H1 (cell line): ENCODE results near the gene ABHD16A.

Source experiments
- CHD2 ChIP-seq: IDR thresholded peaks from 2 replicates; pipeline ENCODE4 v1.6.1; 2012; ENCODE audit warnings: low read length, improper control_type of control experiment
- EZH2 ChIP-seq: fragments of 200-600 bp; sonication (generic); IDR thresholded peaks from 2 replicates; pipeline ENCODE4 v1.7.1; 2012; ENCODE audit warnings: low read depth, mild to moderate bottlenecking, moderate library complexity, low read length, inconsistent platforms; ENCODE audit not compliant: severe bottlenecking
- JUND ChIP-seq: IDR thresholded peaks from 2 replicates; pipeline ENCODE4 v1.6.1; 2011; ENCODE audit warnings: mild to moderate bottlenecking, improper control_type of control experiment, low read length
- KDM1A ChIP-seq: fragments of 200-600, 300-600 bp; sonication (generic); IDR thresholded peaks from 2 replicates; pipeline ENCODE4 v1.7.1; 2016; ENCODE audit warnings: mild to moderate bottlenecking, low read length, borderline replicate concordance
- POLR2A ChIP-seq, 2 experiments: IDR thresholded peaks; 1 replicate in 1 of 2; 2 replicates in 1 of 2; pipeline ENCODE4 v1.6.1; 2011; ENCODE audit warnings: low read depth in 2 of 2, low read length in 2 of 2, mild to moderate bottlenecking in 2 of 2; ENCODE audit errors: control extremely low read depth in 1 of 2
- RXRA ChIP-seq: IDR thresholded peaks from 2 replicates; pipeline ENCODE4 v1.6.1; 2011; ENCODE audit warnings: low read depth, mild to moderate bottlenecking, low read length, moderate library complexity; ENCODE audit not compliant: insufficient read depth
- SIRT6 ChIP-seq: IDR thresholded peaks from one replicate; pipeline ENCODE4 v1.7.1; 2012; ENCODE audit warnings: low read length, inconsistent platforms
- TF ChIP-seq, protein P1 (sequence below), 3 experiments: IDR thresholded peaks; 1 replicate in 2 of 3; 2 replicates in 1 of 3; pipeline versions ENCODE4 v1.5.1 to v1.6.1; 2011; ENCODE audit warnings: low read length in 3 of 3, mild to moderate bottlenecking in 3 of 3, inconsistent platforms in 2 of 3, low read depth in 1 of 3, moderate library complexity in 1 of 3; ENCODE audit not compliant: insufficient read depth in 1 of 3; ENCODE audit errors: control extremely low read depth in 1 of 3

DNA sequence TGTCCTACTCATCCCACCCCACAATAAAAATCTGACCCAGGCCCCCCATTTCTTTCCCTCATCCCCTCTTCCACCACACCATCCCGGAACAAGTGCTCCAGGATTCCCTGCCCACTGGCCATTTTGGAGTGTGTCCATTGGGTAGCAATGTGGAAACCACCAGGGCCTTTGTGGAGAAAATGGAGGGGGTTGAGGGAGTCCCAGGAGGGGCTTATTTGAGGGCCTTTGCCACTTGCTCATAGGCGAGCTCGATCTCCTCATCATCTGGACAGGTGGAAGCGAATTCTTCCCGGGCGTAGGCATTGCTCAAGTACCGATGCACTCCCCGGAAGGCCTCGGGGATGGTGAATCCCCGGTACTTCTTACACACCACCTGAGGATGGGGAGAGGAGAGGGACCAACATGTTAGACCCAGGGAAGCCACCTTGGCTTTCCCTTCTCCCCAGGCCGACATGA lies 27.5 kb upstream of the ABHD16A start:
- no peak for TF ChIP-seq SIRT6
- TF ChIP-seq KDM1A: no peak
- TF ChIP-seq, protein P1, sequence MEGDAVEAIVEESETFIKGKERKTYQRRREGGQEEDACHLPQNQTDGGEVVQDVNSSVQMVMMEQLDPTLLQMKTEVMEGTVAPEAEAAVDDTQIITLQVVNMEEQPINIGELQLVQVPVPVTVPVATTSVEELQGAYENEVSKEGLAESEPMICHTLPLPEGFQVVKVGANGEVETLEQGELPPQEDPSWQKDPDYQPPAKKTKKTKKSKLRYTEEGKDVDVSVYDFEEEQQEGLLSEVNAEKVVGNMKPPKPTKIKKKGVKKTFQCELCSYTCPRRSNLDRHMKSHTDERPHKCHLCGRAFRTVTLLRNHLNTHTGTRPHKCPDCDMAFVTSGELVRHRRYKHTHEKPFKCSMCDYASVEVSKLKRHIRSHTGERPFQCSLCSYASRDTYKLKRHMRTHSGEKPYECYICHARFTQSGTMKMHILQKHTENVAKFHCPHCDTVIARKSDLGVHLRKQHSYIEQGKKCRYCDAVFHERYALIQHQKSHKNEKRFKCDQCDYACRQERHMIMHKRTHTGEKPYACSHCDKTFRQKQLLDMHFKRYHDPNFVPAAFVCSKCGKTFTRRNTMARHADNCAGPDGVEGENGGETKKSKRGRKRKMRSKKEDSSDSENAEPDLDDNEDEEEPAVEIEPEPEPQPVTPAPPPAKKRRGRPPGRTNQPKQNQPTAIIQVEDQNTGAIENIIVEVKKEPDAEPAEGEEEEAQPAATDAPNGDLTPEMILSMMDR (IDR thresholded peaks at IDR 0.05; ENCODE audit: control extremely low read depth in 1 of 3, insufficient read depth in 1 of 3, low read depth in 1 of 3, low read length in 3 of 3): no peak
- TF ChIP-seq RXRA: no peak
- no peak for TF ChIP-seq JUND
- TF ChIP-seq POLR2A (IDR thresholded peaks at IDR 0.05; ENCODE audit: control extremely low read depth in 1 of 2, low read depth in 2 of 2, low read length in 2 of 2): no peak
- TF ChIP-seq CHD2: no peak
- no peak for TF ChIP-seq EZH2
